GM13977 (cell line): ENCODE results near the gene MYO18B.

Source experiments
- DNase-seq: peaks from one replicate; pipeline ENCODE4 v3.0.0; 2012; ENCODE audit warnings: low spot score
- CTCF ChIP-seq: IDR thresholded peaks from 2 replicates; pipeline ENCODE4 v1.5.1; 2012; ENCODE audit warnings: mild to moderate bottlenecking, control low read depth; ENCODE audit not compliant: insufficient read depth; ENCODE audit errors: extremely low read depth, missing control alignments
- in situ Hi-C: fragments of 300-500 bp; cut with MboI; formaldehyde crosslinking; loops from one replicate; pipeline ENCODE4 v1.12.0; 2022; ENCODE audit warnings: low sequenced_read_pairs, low pct_unique_long_range_greater_than_20kb, mixed read lengths, inconsistent platforms; ENCODE audit not compliant: unreplicated experiment

MYO18B gene

GRCh38 chr22:25697181-25697664 lies 44.8 kb upstream of the MYO18B start:
- no peak for DNase-seq
- in situ Hi-C loops = loop anchor here (10.0 kb wide), 1 partner anchor 152 kb away; no protein-coding TSS in a partner anchor

GRCh38 chr22:25697978-25698377 lies 44.0 kb upstream of the MYO18B start:
- in situ Hi-C loops = loop anchor here (10.0 kb wide), 1 partner anchor 153 kb away; no protein-coding TSS in a partner anchor
- no peak for DNase-seq
- no peak for TF ChIP-seq CTCF

More at GRCh38 chr22:25697181-25697664, 44.8 kb upstream of the MYO18B start:
- no peak for TF ChIP-seq CTCF

- TF ChIP-seq CTCF = no peak
- no peak for DNase-seq
- in situ Hi-C loops = loop anchor here (10.0 kb wide), 1 partner anchor 154 kb away; no protein-coding TSS in a partner anchor
Measured at GRCh38 chr22:25698461-25698860, 43.5 kb upstream of the MYO18B start.

- no peak for DNase-seq
- no peak for TF ChIP-seq CTCF
- in situ Hi-C loops = loop anchor here (10.0 kb wide), 1 partner anchor 154 kb away; no protein-coding TSS in a partner anchor
Measured at GRCh38 chr22:25698978-25699377, 43.0 kb upstream of the MYO18B start.

GRCh38 chr22:25701056-25701780 lies 40.8 kb upstream of the MYO18B start:
- TF ChIP-seq CTCF = no peak
- in situ Hi-C loops = loop anchor here (10.0 kb wide), 1 partner anchor 226 kb away; no protein-coding TSS in a partner anchor
- no peak for DNase-seq

- DNase-seq = peak; percentile 42
- TF ChIP-seq CTCF = peak; percentile 50
- in situ Hi-C loops = loop anchor here (10.0 kb wide), 1 partner anchor 227 kb away; no protein-coding TSS in a partner anchor
Measured at GRCh38 chr22:25702040-25702439, 39.9 kb upstream of the MYO18B start.
